Ectodermal cell (in vitro differentiated cells): ENCODE data around the gene HIP1R.

Experiments used
- H3K27ac ChIP-seq: 2 replicates; pipeline ENCODE4 v1.7.0; 2013; ENCODE audit warnings: mild to moderate bottlenecking, low read depth, low read length; ENCODE audit not compliant: insufficient read depth, poor library complexity, severe bottlenecking
- H3K27me3 ChIP-seq: 2 replicates; pipeline ENCODE4 v1.7.0; 2013; ENCODE audit warnings: mild to moderate bottlenecking, low read length; ENCODE audit not compliant: insufficient read depth, control insufficient read depth, poor library complexity, severe bottlenecking
- H3K36me3 ChIP-seq: one replicate; pipeline ENCODE4 v1.7.0; 2013; ENCODE audit warnings: low read length; ENCODE audit not compliant: control insufficient read depth, insufficient read depth
- H3K4me1 ChIP-seq: one replicate; pipeline ENCODE4 v1.7.0; 2013; ENCODE audit warnings: low read length; ENCODE audit not compliant: control insufficient read depth, insufficient read depth
- H3K4me3 ChIP-seq: 2 replicates; pipeline ENCODE4 v1.7.0; 2013; ENCODE audit warnings: low read depth, low read length, control low read depth; ENCODE audit not compliant: insufficient read depth
- H3K9me3 ChIP-seq: 2 replicates; pipeline ENCODE4 v1.7.0; 2013; ENCODE audit warnings: mild to moderate bottlenecking, low read length, moderate library complexity; ENCODE audit not compliant: control insufficient read depth
- WGBS, 2 experiments: methylation state at CpG; one replicate each; pipeline ENCODE4 v1.1.7; 2013; ENCODE audit warnings: missing lambda C conversion rate in 2 of 2; 5-methylcytosine and 5-hydroxymethylcytosine counted together

HIP1R gene

DNA sequence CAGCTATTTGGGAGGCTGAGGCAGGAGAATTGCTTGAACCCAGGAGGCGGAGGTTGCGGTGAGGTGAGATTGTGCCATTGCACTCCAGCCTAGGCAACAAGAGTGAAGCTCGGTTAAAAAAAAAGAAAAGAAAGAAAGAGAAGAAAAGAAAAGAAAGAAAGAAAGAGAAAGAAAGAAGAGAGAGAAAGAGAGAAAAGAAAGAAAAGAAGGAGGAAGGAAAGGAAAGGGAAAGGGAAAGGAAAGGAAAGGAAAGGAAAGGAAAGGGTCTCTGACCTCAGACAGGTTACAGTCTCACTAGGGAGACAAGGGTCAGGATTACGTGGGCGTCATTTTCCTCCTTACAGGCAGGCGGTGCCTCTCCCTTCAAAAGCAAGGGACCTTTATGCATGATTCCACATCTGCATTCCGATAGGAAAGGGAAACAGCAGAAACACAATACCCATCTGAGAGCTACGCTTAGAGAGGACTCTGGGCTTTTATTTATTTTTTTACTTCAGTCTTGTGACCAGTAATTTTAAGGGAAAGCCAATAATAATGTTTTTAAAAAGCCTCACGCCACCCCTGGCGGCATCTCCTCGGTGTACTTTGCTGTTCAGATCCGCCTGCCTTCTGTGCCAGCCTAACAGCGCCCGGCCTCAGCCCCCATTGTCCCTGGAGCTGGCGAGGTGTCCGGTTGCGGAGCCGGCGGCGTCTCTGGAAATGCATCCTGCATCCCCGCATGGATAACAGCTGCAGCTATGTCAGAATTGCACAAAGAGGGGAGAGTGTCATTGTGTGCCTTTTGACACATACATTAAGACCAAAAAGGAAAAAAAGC lies 945 bp upstream of the HIP1R start:
- Histone ChIP-seq H3K9me3 (no peaks in the 10 kb centered on the region), H3K4me3 (peak overlapping the region; percentile 46), H3K4me1 (no peaks in the 10 kb centered on the region), H3K27me3 (peaks cover 35% of the 10 kb centered on the region), H3K27ac (peak overlapping the region; percentile 85), H3K36me3 (no peaks in the 10 kb centered on the region)
- 14% methylated on average over 21 of the region's 21 CpGs for WGBS, 2 experiments

DNA sequence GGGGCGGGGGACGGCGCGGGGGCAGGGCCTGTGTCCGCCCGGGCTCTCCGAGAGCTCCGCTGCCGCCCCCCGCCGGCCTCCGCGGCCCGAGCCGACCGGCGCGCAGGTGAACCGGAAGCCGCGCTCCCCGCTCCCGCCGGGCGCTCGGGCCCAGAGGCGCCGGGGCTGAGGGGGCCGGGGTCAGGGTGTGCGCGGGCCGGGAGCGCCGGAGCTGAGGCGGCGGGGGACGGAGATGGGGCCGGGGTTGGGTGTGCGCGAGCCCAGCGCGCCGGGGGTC lies 431 bp downstream of the HIP1R start:
- 0 to 1% methylated on average over 43 of the region's 43 CpGs for WGBS, 2 experiments
- no peaks in the 10 kb centered on the region for H3K36me3 ChIP-seq
- H3K4me3 ChIP-seq: peak overlapping the region; percentile 46
- no peak overlapping the region for H3K27ac ChIP-seq
- H3K4me1 ChIP-seq: no peaks in the 10 kb centered on the region
- H3K9me3 ChIP-seq: no peaks in the 10 kb centered on the region
- H3K27me3 ChIP-seq: peaks cover 35% of the 10 kb centered on the region

DNA sequence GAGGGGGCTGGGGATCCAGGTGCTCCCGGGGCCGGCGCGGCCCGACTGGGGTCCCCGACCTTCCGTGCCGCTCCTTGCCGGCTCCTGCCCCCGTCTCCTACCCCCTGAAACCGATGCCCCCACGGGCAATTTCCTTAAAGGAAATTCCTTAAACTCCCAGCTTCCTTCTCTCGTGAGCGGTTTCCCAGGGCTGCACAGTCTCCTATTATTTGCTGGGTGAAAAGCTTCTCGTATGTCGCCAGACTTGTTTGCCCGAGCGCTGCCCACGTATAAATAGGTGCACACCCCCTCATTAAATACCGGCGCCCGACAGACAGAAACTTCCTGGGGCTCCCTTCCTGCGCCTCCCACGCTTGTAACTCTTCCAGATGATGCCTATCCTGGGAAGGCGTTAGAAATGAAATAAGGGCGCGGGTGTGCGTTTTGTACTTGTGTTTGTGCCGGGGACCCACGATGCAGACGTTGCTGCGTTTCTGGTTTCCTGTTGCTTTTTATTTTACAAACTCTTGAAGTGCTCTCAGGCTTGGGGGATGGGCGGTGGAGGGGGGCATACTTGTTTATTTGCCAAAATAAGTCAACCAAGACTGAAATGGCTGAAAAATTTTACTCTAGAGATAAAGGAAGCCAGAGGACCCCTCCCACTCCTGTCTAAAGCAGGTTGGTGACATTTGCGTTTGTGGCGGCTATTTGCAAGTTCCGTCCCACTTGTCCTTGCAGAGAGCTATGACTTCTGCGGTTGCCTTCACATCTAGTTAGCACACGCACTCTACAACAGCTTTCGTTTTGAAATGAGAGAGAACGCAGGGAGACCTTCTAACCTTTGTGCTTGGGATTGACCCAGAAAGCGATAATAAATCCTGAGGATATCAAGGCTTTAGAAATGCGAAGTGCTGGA lies 1.0 kb downstream of the HIP1R start:
- Histone ChIP-seq H3K27ac (no peak overlapping the region), H3K27me3 (peaks cover 35% of the 10 kb centered on the region), H3K4me3 (peak overlapping the region; percentile 46), H3K36me3 (no peaks in the 10 kb centered on the region), H3K4me1 (no peaks in the 10 kb centered on the region), H3K9me3 (no peaks in the 10 kb centered on the region)
- 4% methylated on average over 42 of the region's 42 CpGs for WGBS, 2 experiments

DNA sequence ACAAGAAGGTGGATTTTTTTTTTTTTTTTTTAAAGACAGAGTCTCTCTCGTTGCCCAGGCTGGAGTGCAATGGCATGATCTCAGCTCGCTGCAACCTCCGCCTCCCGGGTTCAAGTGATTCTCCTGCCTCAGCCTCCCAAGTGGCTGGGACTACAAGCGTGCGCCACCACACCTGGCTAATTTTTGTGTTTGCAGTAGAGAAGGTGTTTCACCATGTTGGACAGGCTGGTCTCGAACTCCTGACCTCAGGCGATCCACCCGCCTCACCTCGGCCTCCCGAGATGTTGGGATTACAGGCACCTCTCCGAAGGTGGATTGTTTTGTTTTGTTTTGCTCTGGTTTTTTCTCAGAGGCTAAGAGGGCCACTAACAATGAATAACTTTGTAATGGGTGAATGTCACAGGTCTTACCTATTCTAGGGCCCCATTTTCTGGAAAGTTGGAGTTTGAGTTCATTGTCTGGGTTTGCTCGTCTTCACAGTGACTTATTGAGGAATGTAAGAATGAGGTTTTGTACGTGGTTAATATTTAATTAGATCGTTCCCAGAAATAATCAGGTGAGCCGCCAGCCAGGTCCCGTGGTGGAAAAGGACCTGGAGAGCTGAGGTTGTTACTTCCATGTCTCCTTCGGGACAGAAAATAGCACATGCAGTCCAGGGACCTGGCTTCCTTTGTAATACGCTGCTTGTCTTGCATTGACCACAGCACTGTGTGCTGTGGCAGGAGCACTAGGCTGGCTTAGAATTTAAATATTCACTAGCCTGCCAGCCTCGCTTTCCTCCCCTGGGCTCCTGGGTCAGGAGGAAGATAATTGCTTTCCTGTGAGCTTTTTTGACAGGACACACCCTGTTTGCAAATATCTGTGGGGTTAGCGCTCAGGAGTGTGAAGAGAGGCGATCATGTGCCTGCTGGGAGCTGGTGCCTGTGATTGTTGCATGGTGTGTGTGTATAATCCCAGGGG lies 2.3 kb downstream of the HIP1R start:
- Histone ChIP-seq H3K4me3 (no peak overlapping the region), H3K27me3 (peaks cover 35% of the 10 kb centered on the region), H3K4me1 (no peaks in the 10 kb centered on the region), H3K27ac (no peak overlapping the region), H3K9me3 (no peaks in the 10 kb centered on the region), H3K36me3 (no peaks in the 10 kb centered on the region)
- 86 to 89% methylated on average over 22 of the region's 22 CpGs for WGBS, 2 experiments

DNA sequence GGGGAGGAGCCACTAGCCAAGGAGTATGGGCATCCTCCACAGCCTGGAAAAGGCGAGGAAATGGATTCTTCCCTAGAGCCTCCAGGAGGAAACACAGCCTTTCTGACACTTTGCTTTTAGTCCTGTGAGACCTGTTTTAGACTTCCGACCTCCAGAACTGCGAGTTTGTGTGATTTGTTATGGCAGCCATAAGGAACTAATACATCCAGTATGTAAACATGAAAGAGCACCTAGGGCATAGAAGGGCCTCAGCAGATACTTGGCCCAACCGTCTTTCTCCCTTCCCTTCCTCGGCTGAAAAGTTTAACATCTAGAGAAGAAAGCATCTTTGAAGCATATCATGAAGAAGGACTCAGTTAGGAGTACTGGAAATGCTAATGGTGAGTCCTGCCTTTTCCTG lies 3.6 kb downstream of the HIP1R start:
- Histone ChIP-seq H3K27me3 (peaks cover 35% of the 10 kb centered on the region), H3K36me3 (no peaks in the 10 kb centered on the region), H3K4me1 (no peaks in the 10 kb centered on the region), H3K27ac (no peak overlapping the region), H3K4me3 (no peak overlapping the region), H3K9me3 (no peaks in the 10 kb centered on the region)
- 94 to 95% methylated on average over 5 of the region's 5 CpGs for WGBS, 2 experiments

DNA sequence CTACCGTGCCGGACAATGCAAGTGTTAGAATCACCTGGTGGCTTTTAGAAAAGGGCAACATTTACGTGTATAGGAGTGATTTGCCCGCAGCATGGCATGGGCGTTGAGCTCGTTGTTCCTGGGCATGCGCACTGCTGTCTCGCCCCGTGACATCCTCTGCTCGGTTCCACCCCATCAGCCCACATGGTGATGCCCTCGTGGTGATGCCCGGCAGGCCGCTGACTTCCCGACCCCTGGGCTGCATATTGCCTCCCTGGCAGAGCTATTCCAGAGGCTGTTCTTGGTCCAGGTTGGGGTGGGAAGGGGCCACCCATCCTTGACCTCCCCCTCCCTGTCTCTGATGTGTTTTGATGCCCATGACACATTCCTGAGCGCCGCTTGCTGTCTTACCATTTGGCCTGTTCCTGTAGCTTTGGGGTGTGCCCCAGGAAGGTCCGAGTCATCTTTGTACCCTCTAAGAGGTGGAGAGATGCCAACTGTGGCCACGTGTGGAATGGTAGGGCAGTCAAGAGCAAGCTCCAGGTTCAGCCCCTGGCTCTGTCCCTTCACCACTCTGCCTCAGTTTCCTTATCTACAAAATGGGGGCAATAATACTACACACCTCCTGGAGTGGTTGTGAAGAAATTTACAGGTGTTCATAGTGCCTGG lies 4.8 kb downstream of the HIP1R start:
- no peak overlapping the region for H3K27ac ChIP-seq
- H3K9me3 ChIP-seq: no peaks in the 10 kb centered on the region
- H3K27me3 ChIP-seq: peaks cover 35% of the 10 kb centered on the region
- H3K36me3 ChIP-seq: no peaks in the 10 kb centered on the region
- WGBS, 2 experiments: 93% methylated on average over 18 of the region's 18 CpGs
- H3K4me1 ChIP-seq: peaks cover 4% of the 10 kb centered on the region
- H3K4me3 ChIP-seq: no peak overlapping the region

DNA sequence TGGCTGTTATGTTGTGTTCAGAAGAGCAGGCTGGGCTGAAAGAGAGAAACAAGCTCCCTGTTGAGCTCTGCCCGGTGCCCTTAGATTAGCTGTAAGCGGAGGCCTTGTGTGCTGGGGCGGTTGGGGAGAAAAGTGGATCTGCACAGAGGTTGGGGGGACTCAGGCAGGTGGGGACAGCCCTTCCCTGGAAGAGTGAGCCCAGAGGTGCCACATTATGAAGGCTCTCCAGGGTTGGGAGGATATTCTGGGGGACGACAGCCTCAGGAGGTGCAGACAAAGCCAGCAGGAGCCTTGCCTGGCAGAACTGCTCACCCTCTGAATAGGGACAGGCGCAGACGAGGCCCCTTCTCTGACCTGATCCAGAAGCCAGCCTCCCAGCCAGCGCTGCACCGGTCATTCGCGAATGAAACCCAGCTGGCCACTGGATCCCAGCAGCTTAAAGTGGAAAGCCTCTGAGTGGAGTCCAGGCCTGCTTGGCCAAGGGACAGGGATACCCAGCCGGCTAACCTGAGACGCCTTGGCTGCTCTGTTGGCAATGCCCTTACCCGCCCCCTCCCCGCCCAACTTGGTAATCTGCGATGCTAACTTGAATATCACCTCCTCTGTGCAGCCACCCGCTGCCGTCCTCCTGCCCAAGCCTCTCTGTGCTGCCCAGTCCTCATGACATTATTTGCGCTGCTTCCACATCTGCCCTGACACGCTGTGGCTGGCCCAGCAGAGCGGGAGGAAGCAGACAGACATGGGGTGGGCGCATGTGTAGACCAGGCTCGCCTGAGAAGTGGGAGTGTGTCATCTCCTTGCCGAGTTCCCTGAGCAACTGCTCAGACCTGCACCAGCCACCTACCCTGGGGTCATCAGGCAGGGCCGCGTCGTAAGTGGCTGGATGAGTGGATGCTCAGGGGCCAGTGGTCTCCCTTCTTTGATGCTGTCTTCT lies 5.6 kb downstream of the HIP1R start:
- Histone ChIP-seq H3K9me3 (no peaks in the 10 kb centered on the region), H3K36me3 (no peaks in the 10 kb centered on the region), H3K4me1 (peaks cover 6% of the 10 kb centered on the region), H3K27me3 (peaks cover 32% of the 10 kb centered on the region), H3K27ac (no peak overlapping the region), H3K4me3 (no peak overlapping the region)
- WGBS, 2 experiments: 88 to 89% methylated on average over 26 of the region's 26 CpGs

DNA sequence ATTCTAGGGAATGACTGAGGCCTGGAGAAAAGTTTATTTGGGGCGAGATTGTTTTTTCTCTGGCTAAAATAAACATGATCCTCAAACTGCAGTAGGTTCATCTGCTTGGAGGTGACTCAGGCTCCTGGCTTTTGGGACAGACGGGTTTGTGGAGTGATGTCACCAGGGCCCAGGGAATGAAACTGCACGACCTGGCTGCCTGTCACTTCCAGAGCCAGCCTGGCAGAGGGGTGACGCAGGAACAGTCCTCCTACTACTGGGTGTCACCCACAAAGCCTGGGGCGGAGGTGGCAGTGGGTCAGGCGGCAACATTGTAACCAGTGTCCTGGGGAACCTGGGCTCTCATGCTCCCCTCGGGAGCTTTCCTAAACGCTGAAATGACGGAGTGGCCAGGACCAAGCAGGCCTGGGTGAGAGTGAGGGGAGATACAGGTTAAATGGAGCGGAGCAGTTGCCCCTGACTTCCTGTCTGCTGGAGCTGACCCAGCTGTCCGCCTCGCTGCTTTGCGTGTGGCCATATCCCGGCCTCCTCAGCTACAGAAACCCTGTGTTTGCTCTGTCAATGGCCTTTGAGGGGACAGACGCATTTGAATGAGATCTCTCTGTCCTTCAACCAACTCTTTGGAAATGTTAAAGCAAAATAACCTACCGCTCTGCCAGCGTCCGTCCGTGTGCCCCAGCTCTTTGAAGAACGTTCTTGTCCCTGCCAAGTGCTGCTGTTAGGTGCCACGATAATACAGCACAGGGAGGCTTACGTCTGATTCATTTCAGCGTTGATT lies 6.5 kb downstream of the HIP1R start:
- Histone ChIP-seq H3K4me1 (peaks cover 6% of the 10 kb centered on the region), H3K27me3 (peaks cover 23% of the 10 kb centered on the region), H3K4me3 (no peak overlapping the region), H3K27ac (no peak overlapping the region), H3K36me3 (no peaks in the 10 kb centered on the region), H3K9me3 (no peaks in the 10 kb centered on the region)
- WGBS, 2 experiments: 49 to 57% methylated on average over 21 to 23 of the region's 23 CpGs
